ENCODE measurements around the gene DSG4. TPM values are rescaled to one million over a fixed set of nuclear protein-coding genes. Genes with fewer than 3 reads are reported as not detected.

Gene DSG4
- total and polyA plus RNA-seq, 9 of the 15 experiments (the other 6 are each of a cell fraction or from before 2014, with no cell fraction given): not detected

- TF ChIP-seq ZNF444 (CRISPR knock-in tag; IDR thresholded peaks at IDR 0.05): no peak
- TF ChIP-seq NELFE (IDR thresholded peaks at IDR 0.05; ENCODE audit: insufficient read depth, insufficient read length): no peak
- TF ChIP-seq MYBL2 (IDR thresholded peaks at IDR 0.05; ENCODE audit: low read depth): no peak
- TF ChIP-seq MYBL2 (CRISPR knock-in tag; IDR thresholded peaks at IDR 0.05; ENCODE audit: borderline replicate concordance): no peak
- TF ChIP-seq ZNF165 (CRISPR knock-in tag; IDR thresholded peaks at IDR 0.05; ENCODE audit: borderline replicate concordance): no peak
- no peak for TF ChIP-seq CAMTA2 (CRISPR knock-in tag; conservative IDR thresholded peaks at IDR 0.05)
- no peak for TF ChIP-seq ZBTB26 (CRISPR knock-in tag; IDR thresholded peaks at IDR 0.05)
- TF ChIP-seq TFE3 (CRISPR knock-in tag; IDR thresholded peaks at IDR 0.05): no peak
- TF ChIP-seq POLR2AphosphoS5 (IDR thresholded peaks at IDR 0.05; ENCODE audit: control insufficient read depth, insufficient read depth, low read depth, low read length): no peak
- no peak for TF ChIP-seq ZNF274 (IDR thresholded peaks at IDR 0.05; ENCODE audit: borderline replicate concordance, low read depth, low read length)
- TF ChIP-seq HNRNPL (IDR thresholded peaks at IDR 0.05; ENCODE audit: low read depth, low read length): no peak
These were observed 53.5 kb downstream of the DSG4 start (continued) for GRCh38 chr18:31430072-31430471.

All from K562 (cell line).